GM21526 (cell line): ENCODE measurements around the gene PRAMEF33.
"Not testable (repeated sequence)": the region's sequence is repeated elsewhere in the genome, so short reads cannot be mapped to it uniquely, and the experiment has no call there.

Experiments
- ATAC-seq: cut with Tn5 transposase; IDR thresholded peaks from one replicate; pipeline ENCODE4 v1.9.1; 2021; ENCODE audit warnings: moderate library complexity; ENCODE audit not compliant: unreplicated experiment, low FRiP score

PRAMEF33 gene

DNA sequence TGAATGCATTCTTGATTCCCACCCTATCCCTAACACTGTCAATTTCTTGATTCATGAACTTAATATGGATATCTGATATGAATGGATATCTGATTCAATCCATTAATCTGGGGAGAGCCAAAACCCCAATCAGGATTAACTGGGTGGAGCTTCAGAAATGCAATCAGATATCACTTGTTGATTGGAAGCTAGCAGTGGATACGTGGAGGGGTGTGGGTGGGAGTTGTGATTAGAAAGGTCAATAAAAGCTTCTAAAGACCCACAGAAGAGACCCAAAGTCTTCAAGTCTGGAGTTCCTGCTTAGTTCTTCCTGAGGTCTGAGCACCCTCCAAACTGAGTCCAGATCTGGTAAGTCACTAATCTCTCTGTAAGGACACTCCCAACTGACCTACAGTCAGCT lies at the start of gene PRAMEF33:
PRAMEF33 (plus strand) TSS at position 301 of the 400 bp plus-strand sequence. CDS start 2,416 bp downstream, outside the sequence.
- ATAC-seq, result not testable (repeated sequence)

DNA sequence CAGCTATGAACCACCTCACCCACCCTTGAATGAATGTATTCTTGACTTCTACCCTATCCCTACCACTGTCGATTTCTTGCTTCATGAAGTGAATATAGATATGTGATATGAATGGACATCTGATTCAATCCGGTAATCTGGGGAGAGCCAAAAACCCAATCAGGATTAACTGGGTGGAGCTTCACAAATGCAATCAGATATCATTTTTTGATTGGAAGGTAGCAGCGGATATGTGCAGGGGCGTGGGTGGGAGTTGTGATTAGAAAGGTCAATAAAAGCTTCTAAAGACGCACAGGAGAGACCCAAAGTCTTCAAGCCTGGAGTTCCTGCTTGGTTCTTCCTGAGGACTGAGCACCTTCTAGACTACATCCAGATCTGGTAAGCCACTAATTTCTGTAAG lies 49.4 kb upstream of the PRAMEF33 start, which contains the start of gene PRAMEF5:
PRAMEF5 (plus strand) TSS at position 301 of the 400 bp plus-strand sequence. CDS start 5,071 bp downstream, outside the sequence.
- not testable (repeated sequence) for ATAC-seq

GRCh38 chr1:13265124-13265523 lies 38.2 kb upstream of the PRAMEF33 start:
- not testable (repeated sequence) for ATAC-seq

- ATAC-seq, result not testable (repeated sequence)
Measured at GRCh38 chr1:13277016-13277415, 26.3 kb upstream of the PRAMEF33 start.

DNA sequence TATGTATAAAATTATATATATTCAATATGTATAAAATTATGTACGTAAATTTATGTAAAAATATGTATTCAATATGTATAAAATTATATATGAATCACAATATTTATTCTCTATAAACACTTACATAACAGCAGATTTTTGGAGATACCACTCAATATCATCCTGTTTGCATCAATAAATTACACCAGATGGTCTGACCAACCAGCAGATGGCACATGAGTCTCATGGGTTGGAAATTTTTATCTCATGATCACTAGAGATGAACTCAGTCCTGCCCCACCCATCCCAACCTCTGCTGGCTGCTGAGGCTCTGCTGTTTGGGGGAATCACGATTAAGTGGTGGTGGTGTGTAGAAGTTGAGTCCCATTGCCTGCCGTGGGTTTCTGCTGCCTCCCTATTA lies 23.7 kb upstream of the PRAMEF33 start:
- ATAC-seq, result not testable (repeated sequence)

DNA sequence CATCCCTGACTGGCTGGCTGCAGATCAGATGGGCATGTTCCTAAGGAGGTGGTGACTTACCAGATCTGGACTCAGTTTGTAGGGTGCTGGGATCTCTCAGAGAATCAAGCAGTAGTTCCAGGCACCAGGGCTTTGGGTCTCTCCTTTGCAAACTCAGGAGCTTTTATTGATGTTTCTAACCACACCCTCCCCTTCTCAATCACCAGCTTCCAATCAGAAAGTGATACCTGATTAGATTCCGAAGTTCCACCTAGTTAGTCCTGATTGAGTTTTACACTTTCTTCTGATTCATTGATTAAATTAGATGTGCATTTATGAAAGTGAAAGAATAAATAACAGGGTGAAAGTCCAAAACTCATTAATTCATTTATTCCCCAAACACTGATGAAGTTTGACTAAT lies 18.3 kb upstream of the PRAMEF33 start, which contains the start of gene PRAMEF8:
PRAMEF8 (minus strand) TSS at position 101 of the 400 bp plus-strand sequence. CDS start 1,046 bp downstream, outside the sequence.
- not testable (repeated sequence) for ATAC-seq

GRCh38 chr1:13289030-13289429 lies 14.3 kb upstream of the PRAMEF33 start:
- ATAC-seq, result not testable (repeated sequence)

- not testable (repeated sequence) for ATAC-seq
Measured at GRCh38 chr1:13297216-13297931, 6.0 kb upstream of the PRAMEF33 start.

- ATAC-seq, result not testable (repeated sequence)
Measured at GRCh38 chr1:13298699-13299098, 4.6 kb upstream of the PRAMEF33 start.

DNA sequence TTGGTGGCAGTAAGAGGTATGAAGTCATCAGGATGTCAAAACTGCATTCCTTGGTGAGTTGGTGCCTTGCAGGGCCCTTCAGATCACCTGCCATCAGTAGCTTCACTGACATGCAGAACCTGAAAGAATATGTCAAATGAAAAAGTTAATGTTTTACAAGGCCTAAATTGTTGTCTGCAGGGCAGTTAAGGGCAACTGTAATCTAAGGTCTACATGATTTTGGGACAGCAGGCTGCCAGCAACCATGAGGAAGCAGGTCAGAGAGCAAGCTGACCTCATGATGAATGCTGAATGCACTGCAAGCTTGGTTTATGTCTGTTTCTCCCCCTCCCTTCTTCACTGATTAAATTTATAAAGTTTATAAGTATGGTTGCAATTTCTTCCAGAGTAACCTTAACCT lies 1.1 kb upstream of the PRAMEF33 start:
- not testable (repeated sequence) for ATAC-seq

GRCh38 chr1:13315281-13315680 lies 11.9 kb downstream of the PRAMEF33 start, which contains the start of gene PRAMEF15:
PRAMEF15 (plus strand) TSS chr1:13315581; CDS start chr1:13318408, 2,827 bp downstream.
- ATAC-seq, result not testable (repeated sequence)

- not testable (repeated sequence) for ATAC-seq
Measured at GRCh38 chr1:13342496-13342895, 39.2 kb downstream of the PRAMEF33 start.

GRCh38 chr1:13347034-13347433 lies 43.7 kb downstream of the PRAMEF33 start, which contains the start of gene PRAMEF14:
PRAMEF14 (minus strand) TSS chr1:13347134; CDS start chr1:13345314, 1,820 bp downstream.
- ATAC-seq, result not testable (repeated sequence)

DNA sequence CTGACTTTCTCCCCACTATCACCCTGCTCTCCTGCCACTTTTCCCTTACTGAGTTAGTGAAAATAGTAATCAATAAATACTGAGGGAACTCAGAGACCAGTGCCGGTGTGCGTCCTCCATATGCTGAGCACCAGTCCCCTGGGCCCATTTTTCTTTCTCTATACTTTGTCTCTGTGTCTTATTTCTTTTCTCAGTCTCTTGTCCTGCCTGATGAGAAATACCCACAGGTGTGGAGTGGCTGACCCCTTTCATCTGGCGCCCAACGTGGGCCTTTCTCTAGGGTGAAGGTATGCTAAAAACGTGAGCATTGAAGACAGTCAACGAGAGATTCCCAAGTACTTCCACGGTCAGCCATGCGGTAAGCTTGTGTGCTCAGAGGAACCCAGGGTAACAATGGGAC lies 50.1 kb downstream of the PRAMEF33 start:
- ATAC-seq, result not testable (repeated sequence)

- ATAC-seq, result not testable (repeated sequence)
Measured at GRCh38 chr1:13354475-13354874, 51.1 kb downstream of the PRAMEF33 start.

DNA sequence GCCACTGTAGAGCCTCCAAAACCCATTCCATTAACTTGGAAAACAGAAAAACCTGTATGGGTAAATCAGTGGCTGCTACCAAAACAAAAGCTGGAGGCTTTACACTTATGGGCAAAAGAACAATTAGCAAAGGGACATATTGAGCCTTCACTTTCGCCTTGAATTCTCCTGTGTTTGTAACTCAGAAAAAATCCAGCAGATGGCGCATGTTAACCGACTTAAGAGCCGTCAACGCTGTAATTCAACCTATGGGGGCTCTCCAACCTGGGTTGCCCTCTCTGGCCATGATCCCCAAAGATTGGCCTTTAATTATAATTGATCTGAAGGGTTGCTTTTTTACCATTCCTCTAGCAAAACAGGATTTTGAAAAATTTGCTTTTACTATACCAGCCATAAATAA lies 53.4 kb downstream of the PRAMEF33 start:
- not testable (repeated sequence) for ATAC-seq
